KMS-11 (cell line): Measurements from ENCODE around the gene STX1A.
"Not testable (repeated sequence)": the region's sequence is repeated elsewhere in the genome, so short reads cannot be mapped to it uniquely, and the experiment has no call there.

Experiments used
- H2AFZ ChIP-seq: fragments of 200-600 bp; sonication (generic); 2 replicates; pipeline ENCODE4 v1.6.1; 2016; ENCODE audit warnings: antibody characterized with exemption, mixed run types, low read depth
- H3K27ac ChIP-seq: fragments of 200-600 bp; sonication (generic); 2 replicates; pipeline ENCODE4 v1.6.1; 2016; ENCODE audit warnings: mild to moderate bottlenecking, mixed run types
- H3K27me3 ChIP-seq: fragments of 200-600 bp; sonication (generic); 2 replicates; pipeline ENCODE4 v1.6.1; 2017; ENCODE audit warnings: mild to moderate bottlenecking, low read depth, mixed run types, moderate library complexity; ENCODE audit not compliant: insufficient read depth
- H3K36me3 ChIP-seq: fragments of 200-600 bp; sonication (generic); 2 replicates; pipeline ENCODE4 v1.6.1; 2017; ENCODE audit warnings: mild to moderate bottlenecking, mixed run types; ENCODE audit not compliant: insufficient read depth
- H3K4me1 ChIP-seq: fragments of 200-600 bp; sonication (generic); 2 replicates; pipeline ENCODE4 v1.6.1; 2016; ENCODE audit warnings: mild to moderate bottlenecking, low read depth, mixed run types; ENCODE audit not compliant: poor library complexity, severe bottlenecking
- H3K4me2 ChIP-seq: fragments of 200-600 bp; sonication (generic); 2 replicates; pipeline ENCODE4 v1.7.0; 2016; ENCODE audit warnings: mild to moderate bottlenecking, mixed run types
- H3K4me3 ChIP-seq: fragments of 200-600 bp; sonication (generic); IDR thresholded peaks from 2 replicates; pipeline ENCODE4 v1.6.1; 2017; ENCODE audit warnings: low read depth, low read length, mixed read lengths; ENCODE audit not compliant: insufficient read depth
- H3K79me2 ChIP-seq: fragments of 200-600 bp; sonication (generic); 2 replicates; pipeline ENCODE4 v1.6.1; 2016; ENCODE audit warnings: low read depth, mixed run types; ENCODE audit not compliant: insufficient read depth
- H3K9ac ChIP-seq: fragments of 200-600 bp; sonication (generic); 2 replicates; pipeline ENCODE4 v1.6.1; 2016; ENCODE audit warnings: mild to moderate bottlenecking, mixed run types
- H4K20me1 ChIP-seq: fragments of 200-600 bp; sonication (generic); 2 replicates; pipeline ENCODE4 v1.6.1; 2016; ENCODE audit warnings: mild to moderate bottlenecking, mixed run types; ENCODE audit not compliant: insufficient read depth
- TF ChIP-seq, protein P1 (sequence below): fragments of 200-600 bp; sonication (generic); conservative IDR thresholded peaks from 2 replicates; pipeline ENCODE4 v1.6.1; 2017; ENCODE audit warnings: low read depth, mild to moderate bottlenecking, antibody characterized with exemption, low read length, moderate library complexity, mixed read lengths

The STX1A gene

DNA sequence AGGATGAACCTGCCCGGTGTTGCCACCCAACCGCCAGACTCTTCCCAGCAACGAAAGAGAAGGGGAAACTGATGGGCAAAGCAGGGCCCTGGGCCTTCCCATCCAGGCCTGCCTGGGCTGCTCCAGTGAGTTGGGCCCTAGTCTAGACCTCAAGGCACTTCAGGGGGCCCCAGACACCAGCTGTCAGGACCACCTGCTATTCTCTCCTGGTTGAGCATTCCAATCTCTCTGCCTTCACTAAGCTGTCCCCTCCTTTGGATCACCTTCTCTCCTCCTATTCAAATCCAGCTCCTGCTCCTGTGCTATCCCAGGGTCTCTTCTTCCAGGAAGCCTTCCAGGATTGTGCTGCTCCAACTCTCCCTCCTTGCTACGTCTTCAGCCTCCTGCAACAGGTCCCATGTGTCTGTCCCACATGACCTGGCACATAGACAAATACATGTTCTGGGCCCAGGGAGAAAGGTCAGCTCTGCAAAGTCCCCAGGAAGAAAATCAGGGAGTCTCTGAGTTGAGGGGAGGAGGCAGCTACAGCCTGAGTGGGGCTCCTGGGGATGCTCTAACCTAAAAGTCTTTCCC, 3.1 kb downstream of the STX1A start:
- TF ChIP-seq, protein P1, sequence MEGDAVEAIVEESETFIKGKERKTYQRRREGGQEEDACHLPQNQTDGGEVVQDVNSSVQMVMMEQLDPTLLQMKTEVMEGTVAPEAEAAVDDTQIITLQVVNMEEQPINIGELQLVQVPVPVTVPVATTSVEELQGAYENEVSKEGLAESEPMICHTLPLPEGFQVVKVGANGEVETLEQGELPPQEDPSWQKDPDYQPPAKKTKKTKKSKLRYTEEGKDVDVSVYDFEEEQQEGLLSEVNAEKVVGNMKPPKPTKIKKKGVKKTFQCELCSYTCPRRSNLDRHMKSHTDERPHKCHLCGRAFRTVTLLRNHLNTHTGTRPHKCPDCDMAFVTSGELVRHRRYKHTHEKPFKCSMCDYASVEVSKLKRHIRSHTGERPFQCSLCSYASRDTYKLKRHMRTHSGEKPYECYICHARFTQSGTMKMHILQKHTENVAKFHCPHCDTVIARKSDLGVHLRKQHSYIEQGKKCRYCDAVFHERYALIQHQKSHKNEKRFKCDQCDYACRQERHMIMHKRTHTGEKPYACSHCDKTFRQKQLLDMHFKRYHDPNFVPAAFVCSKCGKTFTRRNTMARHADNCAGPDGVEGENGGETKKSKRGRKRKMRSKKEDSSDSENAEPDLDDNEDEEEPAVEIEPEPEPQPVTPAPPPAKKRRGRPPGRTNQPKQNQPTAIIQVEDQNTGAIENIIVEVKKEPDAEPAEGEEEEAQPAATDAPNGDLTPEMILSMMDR = no peak
- Histone ChIP-seq H3K79me2 (peaks cover 31% of the 10 kb centered on the region), H2AFZ (no peak overlapping the region), H3K27ac (peak overlapping the region; percentile 49; the same call in 1 of the 2 replicates), H3K4me3 (no peak overlapping the region), H3K27me3 (no peaks in the 10 kb centered on the region), H4K20me1 (no peaks in the 10 kb centered on the region), H3K9ac (no peak overlapping the region), H3K36me3 (no peaks in the 10 kb centered on the region), H3K4me2 (peak overlapping the region; percentile 56), H3K4me1 (peaks cover 40% of the 10 kb centered on the region)

DNA sequence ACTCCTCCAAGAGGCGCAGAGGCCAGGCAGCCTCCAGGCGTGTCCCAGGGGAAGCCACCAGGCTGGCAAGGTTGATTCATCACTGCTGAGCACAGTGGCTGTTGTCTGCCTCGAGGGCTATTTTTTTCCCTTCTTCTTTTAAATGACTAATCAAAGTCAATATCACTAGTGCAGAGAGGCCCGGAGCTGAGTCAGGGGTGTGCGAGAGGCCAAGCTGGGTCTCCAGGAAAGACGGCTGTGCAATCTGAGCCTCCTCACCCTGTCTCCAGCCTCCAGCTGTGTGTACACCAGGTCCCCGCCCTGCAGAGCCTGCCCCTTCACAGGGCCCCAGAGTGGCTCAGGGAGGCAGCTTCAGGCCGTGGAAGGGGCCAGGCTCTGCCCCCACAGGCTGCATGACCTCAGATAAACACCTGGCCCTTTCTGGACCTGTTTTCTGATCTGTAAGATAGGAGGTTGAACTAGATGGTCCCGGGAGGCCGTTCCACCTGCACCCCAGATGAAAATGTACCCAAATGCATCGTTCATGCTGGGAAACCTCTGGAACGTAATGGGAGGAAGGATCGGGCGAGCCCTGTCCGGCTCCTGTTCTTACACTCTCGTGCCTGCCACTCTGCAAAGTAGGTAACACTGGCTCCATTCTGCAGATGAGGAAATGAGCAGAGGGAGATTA, 3.7 kb downstream of the STX1A start:
- H4K20me1 ChIP-seq = no peaks in the 10 kb centered on the region
- TF ChIP-seq, protein P1 = no peak
- H3K4me3 ChIP-seq = no peak overlapping the region
- peaks cover 40% of the 10 kb centered on the region for H3K4me1 ChIP-seq
- peaks cover 31% of the 10 kb centered on the region for H3K79me2 ChIP-seq
- no peaks in the 10 kb centered on the region for H3K36me3 ChIP-seq
- peak overlapping the region; percentile 56 for H3K4me2 ChIP-seq
- no peak overlapping the region for H2AFZ ChIP-seq
- no peak overlapping the region; the same call in 1 of the 2 replicates for H3K9ac ChIP-seq
- peak overlapping the region; percentile 49 for H3K27ac ChIP-seq
- H3K27me3 ChIP-seq = no peaks in the 10 kb centered on the region

DNA sequence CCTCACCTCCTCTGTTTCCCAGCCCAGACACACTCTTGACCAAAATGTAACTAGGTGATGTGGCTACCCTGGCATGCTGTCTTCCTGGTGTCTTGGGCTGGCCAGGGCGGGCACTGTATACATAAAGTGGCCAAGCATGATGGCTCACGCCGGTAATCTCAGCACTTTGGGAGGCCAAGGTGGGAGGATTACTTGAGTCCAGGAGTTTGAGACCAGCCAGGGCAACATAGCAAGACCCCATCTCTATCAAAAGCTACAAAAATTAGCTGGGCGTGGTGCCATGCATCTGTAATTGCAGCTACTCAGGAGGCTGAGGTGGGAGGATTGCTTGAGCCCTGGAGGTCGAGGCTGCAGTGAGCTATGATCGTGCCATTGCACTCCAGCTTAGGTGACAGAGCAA, 6.2 kb downstream of the STX1A start:
- H4K20me1 ChIP-seq, H3K27me3 ChIP-seq, H3K9ac ChIP-seq, H2AFZ ChIP-seq, H3K36me3 ChIP-seq, H3K4me3 ChIP-seq, H3K4me2 ChIP-seq, H3K27ac ChIP-seq: not testable (repeated sequence)
- Histone ChIP-seq H3K79me2 (peaks cover 27% of the 10 kb centered on the region), H3K4me1 (peaks cover 36% of the 10 kb centered on the region)

DNA sequence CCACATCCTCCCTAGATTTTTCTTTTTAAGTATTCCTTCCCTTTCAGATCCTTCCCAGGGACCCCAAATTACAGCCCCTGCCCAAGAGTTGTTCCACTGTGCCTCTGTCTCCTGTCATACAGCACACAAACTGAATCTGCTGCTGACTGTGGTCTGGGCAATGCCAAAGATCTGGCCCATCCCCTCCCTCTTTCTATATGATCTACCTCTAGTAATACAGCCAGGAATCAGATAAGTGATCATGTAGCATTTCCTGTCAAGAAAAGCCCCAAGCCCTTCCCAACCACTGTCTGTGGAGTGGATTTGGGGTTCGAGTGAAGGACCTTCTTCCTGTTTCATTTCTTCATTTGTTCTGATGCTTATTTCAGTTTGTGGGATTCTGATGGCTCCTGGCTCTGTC, 6.7 kb downstream of the STX1A start:
- H3K9ac ChIP-seq = no peak overlapping the region
- H3K79me2 ChIP-seq = peaks cover 22% of the 10 kb centered on the region
- H3K36me3 ChIP-seq = no peaks in the 10 kb centered on the region
- no peak overlapping the region for H3K4me2 ChIP-seq
- TF ChIP-seq, protein P1 = no peak
- H3K27ac ChIP-seq = no peak overlapping the region
- no peak overlapping the region for H3K4me3 ChIP-seq
- H3K4me1 ChIP-seq = peaks cover 31% of the 10 kb centered on the region
- H4K20me1 ChIP-seq = no peaks in the 10 kb centered on the region
- no peaks in the 10 kb centered on the region for H3K27me3 ChIP-seq
- no peak overlapping the region for H2AFZ ChIP-seq

DNA sequence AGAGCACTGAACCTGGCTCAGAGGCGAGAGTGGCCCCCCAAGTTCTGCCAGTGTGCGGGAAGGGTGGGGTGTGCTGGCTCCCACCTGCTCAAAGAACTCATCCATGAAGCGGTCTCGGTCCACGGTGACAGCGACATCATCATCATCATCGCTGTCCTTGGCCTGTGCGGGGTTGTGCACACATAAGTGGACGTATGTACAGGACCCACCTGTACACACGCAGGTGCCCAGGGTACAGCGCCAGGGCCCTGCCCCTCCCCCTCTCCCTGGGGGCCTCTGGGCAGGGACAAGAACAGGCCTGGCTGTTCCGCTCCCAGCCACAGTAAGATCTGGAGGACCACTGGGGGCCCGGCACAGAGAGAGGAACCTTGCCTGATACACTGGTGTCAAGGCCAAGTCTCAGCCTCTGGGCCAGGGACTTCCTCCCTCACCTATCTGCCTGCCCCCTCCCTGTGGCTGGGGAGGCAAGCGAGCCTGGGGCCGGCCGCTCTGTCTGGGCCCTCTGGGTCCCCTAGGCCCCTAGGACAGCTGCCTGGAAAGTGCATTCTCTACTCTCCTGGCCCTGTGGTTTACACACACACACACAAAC, 10.4 kb downstream of the STX1A start:
- Histone ChIP-seq H4K20me1 (no peaks in the 10 kb centered on the region), H3K27ac (no peak overlapping the region), H3K4me2 (no peak overlapping the region), H3K4me3 (no peak overlapping the region), H2AFZ (no peak overlapping the region), H3K27me3 (no peaks in the 10 kb centered on the region), H3K4me1 (no peaks in the 10 kb centered on the region), H3K79me2 (peaks cover 2% of the 10 kb centered on the region), H3K9ac (no peak overlapping the region), H3K36me3 (no peaks in the 10 kb centered on the region)
- TF ChIP-seq, protein P1 = no peak
